ENCODE results near the gene XXYLT1. TPM values are rescaled to one million over a fixed set of nuclear protein-coding genes. Genes with fewer than 3 reads are reported as not detected.

XXYLT1 gene
- polyA plus RNA-seq, 3 donors, result 2.2 to 7.7 (median 4.6) TPM

DNA sequence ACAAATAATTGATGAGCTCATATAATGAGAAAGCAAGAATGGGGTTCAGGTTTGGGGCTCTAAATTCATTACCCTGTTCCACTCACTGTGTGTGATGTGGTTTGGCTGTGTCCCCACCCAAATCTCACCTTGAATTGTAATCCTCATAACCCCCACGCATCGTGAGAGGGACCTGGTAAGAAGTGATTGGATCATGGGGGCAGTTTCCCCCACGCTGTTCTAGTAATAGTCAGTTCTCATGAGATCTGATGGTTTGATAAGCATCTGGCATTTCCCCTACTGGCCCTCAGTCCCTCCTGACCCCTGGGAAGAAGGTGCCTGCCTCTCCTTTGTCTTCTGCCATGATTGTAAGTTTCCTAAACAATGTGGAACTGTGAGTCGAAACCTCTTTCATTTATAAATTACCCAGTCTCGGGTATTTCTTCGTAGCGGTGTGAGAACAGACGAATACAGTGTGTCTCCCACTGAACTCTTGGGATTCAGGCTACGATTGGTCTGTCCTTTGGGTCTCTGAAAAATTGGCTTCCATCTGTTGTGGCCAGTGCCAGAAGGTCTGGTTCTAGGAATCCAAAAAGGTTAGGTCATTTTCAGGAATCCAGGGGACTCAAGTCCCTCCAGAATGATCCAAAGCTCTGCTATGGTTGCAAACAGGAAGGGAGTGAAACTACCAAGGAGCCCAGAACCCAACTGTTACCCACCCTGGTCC is 87.7 kb downstream of the XXYLT1 start:
- H3K27ac ChIP-seq (ENCODE audit: low read depth, low read length), result no peak overlapping the region
- WGBS, 3 donors, result 66 to 84% (median 71%) methylated on average over 9 of the region's 9 CpGs

DNA sequence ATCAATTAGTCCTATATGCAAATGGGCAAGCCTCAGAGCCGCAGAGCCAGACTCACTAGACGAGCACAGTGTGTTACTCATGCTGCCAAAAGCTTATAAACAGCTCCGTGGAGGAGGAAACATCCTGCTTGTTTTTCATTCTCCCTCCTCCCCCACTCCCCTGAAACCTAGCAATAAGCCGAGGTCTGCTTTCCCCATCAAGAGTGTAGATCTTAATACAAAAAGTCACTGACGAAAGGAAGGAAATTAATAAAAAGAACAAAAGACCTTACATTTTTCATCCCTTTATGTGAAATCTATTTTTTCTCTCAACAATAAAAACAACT is 88.5 kb downstream of the XXYLT1 start:
- no peak overlapping the region for H3K27ac ChIP-seq (ENCODE audit: low read depth, low read length)
- 29 to 65% (median 32%) methylated on average over 5 of the region's 5 CpGs for WGBS, 3 donors

DNA sequence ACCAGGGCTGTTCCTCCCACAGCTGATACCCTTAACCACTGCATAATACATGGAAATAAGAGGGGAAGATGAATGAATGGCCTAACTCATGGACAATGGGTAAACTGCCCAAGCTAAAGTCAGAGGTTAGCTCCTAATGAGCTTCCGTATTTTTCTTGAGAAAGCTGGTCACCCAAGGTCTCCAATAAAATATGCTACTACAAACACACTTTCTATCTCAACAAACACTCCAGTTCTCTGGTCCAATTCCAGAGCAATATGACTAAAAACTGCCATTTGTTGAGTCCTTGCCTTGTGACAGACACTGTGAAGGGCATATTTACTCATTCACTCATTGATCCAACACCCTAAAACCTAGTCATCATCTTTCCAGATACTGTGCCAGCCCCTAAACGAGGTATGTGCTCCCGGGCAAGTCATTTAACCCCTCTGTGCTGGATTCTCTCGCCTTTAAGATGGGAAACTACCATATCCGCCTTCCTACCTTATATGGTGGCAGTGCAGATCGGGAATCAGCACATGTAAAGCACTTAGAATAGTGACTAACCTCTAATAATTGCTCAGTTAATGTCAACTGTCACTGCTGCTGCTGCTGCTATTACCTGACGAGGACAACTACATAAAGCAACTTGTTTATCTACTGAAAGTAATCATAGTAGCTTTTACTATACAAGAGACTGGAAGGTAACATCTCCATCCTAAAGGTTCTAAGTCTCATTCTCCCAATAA is 89.1 kb downstream of the XXYLT1 start:
- H3K27ac ChIP-seq (ENCODE audit: low read depth, low read length), result no peak overlapping the region
- WGBS, 3 donors, result 80 to 85% (median 82%) methylated on average over 7 of the region's 7 CpGs

DNA sequence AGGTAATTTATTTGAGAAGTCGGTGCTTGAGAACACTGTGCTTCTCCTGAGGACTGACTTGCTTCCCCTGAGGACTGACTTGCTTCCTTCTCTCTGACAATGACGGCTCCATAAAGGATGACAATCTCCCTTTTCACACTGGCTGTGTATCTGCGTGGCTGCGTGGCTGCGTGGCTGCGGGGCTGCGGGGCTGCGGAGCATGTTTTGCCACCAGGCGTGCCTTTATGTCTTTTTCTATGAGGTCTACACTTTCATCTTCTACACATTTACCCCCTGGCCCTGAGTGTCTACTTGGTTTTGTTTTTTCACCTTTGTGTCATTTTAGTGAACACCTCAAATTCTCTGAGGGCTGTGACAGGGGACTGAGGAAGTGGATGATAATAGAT is 89.9 kb downstream of the XXYLT1 start:
- H3K27ac ChIP-seq (ENCODE audit: low read depth, low read length), result no peak overlapping the region
- WGBS, 3 donors, result 88 to 92% (median 89%) methylated on average over 9 of the region's 9 CpGs

DNA sequence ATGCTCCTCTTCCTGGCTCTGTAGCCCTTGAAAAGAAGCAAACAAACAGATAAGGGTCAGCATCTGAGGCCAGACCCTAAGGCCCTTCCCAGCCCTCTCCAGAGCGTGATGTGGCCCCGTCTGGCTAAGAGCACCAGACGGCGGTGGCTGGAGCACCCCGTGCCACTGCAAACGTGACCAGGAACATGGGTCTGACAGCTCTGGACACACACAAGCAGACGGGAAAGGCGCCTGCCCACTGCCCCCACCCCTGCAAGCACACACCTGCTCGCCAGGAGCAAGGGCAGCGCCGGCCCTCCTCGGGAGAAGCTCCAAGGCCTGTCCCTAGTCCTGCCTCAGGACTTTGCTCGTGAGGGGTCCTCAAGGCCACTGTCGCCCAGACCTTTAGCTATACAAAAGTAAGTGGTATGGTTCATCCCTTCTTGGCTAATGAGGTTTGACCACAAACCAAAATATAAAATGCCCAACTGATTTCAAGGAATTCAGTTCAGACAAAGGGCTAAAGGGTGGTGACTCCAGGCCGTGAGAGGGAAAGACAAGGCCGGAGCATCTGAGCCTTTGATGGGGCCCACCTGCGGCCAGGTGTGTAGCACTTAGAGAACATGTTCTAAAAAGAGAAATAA is 90.4 kb downstream of the XXYLT1 start:
- WGBS, 3 donors, result 75 to 82% (median 78%) methylated on average over 17 of the region's 17 CpGs
- H3K27ac ChIP-seq (ENCODE audit: low read depth, low read length), result peak overlapping the region; percentile 24

DNA sequence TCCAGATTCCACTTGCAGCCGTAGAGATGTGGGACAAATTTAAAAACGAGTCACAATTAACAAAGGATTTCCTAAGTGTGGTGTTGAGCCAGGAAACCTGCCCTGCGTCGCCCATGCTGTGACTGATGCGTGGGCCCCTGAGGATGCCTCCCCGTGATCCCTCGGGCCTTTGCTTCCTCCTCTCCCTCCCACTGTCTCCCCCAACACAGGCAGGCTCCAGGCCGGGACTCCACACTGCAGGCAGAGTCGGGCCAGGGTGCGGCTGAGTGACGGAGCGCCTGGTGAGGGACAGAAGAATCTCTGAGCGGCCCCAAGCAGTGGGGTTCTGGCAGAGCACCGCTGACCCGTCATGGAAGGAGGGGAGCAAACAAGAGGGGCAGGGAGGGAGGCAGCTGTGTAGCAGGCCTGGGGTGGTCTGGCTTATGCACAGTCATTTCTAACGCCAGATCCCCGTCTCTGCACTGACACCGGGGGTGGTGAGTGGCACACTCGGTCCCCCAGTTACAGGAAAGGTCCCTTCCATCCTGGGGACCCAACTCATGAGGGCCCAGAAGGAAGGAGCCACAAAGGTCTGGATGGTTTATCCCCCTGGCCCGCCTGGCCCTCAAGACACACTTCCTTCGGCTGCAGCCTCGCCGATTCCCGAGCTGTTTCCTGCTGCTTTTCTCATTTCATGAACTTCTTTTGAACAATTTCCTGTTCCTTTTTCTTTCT is 91.0 kb downstream of the XXYLT1 start:
- 40 to 74% (median 47%) methylated on average over 24 of the region's 24 CpGs for WGBS, 3 donors
- peak overlapping the region; percentile 24 for H3K27ac ChIP-seq (ENCODE audit: low read depth, low read length)

DNA sequence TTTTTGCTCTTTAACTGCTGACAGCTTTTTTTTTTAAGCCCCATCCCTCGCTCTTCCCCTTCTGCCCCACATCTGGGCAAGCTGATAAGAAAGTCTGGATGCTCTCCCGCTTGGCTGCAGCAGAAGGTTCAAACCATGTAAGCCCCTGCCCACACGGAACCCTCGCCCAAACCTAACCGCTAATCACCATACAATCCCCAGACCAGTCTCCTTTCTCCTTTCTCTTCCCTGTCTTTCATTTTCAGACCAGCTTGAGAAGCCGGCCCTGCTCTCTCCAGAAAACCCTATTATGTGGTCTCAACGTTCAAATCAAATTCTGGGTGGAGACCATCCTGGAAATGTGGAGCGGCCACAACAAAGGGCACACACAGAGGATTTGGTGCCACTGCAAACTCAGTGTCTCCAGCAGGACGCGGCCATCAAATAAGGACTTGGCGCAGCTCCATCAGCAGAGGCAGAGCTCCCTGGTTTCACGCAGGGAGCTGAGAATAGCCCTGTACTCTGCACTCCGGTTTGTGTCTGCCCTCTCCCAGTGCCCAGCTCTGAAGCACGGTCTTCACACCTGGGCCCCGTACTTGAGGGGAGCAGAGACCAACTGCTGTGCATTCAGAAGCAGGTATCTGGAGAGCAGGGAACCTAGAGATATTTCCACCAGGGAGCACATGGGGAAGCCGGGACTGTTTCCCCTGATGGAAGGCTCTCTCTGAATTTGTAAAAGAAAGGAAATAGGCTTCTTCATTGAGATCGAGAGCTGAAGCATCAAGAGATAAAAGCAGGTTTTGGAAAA is 92.6 kb downstream of the XXYLT1 start:
- WGBS, 3 donors, result 51 to 81% (median 58%) methylated on average over 17 of the region's 17 CpGs
- no peak overlapping the region for H3K27ac ChIP-seq (ENCODE audit: low read depth, low read length)

DNA sequence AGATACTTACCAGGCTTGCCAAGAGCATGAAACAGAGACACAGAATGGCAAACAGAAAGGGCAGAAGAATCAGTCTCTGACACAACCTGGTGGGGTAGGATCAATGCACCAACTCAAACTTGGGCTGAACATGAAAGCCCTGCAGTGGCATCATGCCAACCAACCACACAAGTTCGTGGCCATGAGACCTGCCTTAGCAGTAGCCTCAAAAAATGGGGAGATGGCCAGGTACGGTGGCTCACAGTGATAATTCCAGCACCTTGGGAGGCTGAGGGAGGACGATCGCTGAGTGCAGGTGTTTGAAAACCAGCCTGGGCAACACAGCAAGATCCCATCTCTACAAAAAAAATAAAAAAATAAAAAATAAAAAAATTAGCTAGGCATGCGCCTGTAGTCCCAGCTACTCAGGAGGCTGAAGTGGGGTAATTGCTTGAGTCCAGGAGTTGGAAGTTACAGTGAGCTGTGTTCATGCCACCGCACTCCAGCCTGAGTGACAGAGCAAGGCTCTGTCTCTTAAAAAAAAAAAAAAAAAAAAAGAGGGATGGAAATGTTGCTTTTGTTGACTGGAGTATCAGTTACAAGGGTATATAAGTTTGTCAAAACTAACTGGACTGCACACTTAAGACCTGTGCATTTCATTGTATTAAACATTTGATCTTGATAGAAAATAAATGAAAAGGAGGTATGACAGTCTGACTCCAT is 93.4 kb downstream of the XXYLT1 start:
- H3K27ac ChIP-seq (ENCODE audit: low read depth, low read length), result no peak overlapping the region
- WGBS, 3 donors, result 92 to 93% (median 93%) methylated on average over 6 of the region's 6 CpGs

DNA sequence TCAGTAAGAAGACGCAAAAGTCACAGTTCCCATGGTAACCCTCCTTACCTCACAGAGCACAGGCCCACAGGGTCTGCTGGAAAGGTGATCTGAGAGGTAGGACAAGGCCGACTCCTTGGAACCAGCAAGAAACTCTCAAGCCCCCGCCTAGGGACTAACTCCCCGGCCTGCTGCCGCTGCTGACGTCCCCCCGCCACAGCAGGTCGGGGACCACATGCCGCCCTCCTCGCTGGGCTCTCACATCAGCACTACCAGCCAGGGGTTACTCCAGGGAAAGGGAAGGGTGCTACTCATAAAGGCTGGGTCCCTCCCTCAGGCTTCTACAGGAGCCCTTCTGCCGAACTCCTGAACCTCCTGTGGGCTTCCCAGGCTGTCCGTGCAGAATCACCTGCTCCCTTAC is 94.2 kb downstream of the XXYLT1 start:
- WGBS, 3 donors, result 97% methylated on average over 12 of the region's 12 CpGs
- H3K27ac ChIP-seq (ENCODE audit: low read depth, low read length), result no peak overlapping the region

DNA sequence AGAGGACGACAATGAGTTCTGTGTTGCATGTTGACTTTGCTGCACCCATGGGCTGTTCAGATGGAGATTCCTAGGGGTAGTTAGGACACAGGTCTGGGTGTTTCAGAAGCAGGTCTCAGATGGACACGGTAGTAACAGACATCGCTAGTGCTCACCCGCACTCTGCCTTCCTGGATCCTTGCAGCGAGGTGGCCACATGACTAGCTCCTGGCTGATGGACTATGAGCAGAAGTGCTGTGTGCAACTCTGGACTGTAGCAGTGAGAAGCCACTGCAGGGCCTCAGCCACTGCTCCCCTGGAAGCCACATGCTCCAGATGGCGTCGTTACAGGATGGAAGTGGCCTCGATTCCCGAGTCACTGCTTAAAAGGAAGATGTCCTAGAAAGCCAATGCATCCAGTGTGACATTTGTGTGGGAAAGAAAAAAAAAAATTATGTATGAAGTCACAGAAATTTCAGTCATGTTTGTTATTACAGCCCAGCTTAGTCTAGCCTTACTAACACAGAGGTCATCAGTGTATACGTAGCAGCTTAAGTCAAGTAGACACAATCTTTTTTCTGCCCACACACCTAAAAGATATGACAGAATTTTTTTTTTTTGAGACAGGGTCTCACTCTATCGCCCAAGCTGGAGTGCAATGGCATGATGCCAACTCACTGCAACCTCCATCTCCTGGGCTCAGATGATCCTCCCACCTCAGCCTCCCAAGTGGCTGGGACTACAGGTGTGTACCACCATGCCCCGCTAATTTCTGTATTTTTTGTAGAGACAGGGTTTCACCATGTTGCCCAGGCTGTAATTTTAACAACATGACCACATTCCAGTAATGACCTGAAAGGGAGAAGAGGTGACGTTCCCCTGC is 95.3 kb downstream of the XXYLT1 start:
- WGBS, 3 donors, result 89 to 97% (median 93%) methylated on average over 13 of the region's 13 CpGs
- H3K27ac ChIP-seq (ENCODE audit: low read depth, low read length), result no peak overlapping the region

DNA sequence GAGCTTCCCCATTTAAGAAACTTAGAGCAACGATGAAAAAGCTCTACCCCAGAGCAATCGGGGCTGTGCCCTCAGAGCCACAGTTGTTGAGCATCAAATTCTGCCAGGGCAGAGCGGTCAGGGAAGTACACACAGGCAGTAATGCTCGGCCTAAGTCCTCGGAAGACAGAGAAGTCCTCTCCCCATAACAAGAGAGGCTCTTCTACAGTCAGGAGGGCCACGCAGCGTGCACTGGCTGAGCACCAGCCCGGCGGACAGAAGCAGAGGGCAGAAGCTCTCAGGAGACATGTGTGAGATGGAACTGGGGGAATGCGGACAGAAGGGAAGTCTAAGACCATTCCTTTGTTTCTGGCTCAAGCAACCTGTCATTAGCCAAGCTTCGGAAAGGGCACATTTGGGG is 95.9 kb downstream of the XXYLT1 start:
- WGBS, 3 donors, result 86 to 98% (median 92%) methylated on average over 11 of the region's 11 CpGs
- no peak overlapping the region for H3K27ac ChIP-seq (ENCODE audit: low read depth, low read length)

DNA sequence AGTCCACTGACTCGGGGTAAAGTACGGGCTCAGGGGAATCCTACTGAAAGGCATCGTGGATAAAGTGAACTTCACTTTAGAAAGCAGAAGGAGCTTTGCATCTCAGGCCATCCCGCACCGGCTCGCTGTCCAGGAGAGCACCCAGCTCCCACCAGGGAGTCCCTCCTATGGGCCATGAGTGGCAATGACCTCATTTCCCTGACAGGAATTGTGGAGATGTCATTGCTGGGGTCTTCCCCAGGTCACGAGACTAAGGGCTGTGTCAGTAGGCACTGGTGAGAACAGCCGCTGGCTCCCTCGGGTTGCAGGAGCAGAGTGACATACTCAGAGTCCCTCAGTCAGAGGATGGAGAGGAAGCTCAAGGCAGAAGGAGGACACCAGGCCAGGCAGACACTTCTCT is 97.3 kb downstream of the XXYLT1 start:
- WGBS, 3 donors, result 82 to 87% (median 84%) methylated on average over 9 of the region's 9 CpGs
- no peak overlapping the region for H3K27ac ChIP-seq (ENCODE audit: low read depth, low read length)

DNA sequence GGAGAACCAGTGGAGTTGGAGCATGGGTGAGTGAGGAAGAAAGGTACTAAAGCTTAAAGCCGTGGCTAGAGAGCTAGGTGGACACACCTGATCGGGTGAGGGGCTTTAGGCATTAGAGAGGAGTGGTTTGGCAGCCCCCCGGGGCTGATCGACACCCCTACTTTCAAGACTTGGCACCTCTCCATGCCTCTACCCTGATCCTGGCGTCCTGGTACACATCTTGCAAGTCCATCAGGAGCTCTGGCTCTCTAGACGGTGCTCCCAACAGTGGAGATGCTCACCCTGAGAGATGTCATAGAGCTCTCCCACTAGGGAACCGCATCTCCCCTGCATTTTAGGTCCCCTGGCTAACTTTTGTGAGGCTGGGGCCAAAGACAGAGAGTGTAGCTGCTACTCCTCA is 98.1 kb downstream of the XXYLT1 start:
- no peak overlapping the region for H3K27ac ChIP-seq (ENCODE audit: low read depth, low read length)
- 87 to 95% (median 90%) methylated on average over 7 of the region's 7 CpGs for WGBS, 3 donors

DNA sequence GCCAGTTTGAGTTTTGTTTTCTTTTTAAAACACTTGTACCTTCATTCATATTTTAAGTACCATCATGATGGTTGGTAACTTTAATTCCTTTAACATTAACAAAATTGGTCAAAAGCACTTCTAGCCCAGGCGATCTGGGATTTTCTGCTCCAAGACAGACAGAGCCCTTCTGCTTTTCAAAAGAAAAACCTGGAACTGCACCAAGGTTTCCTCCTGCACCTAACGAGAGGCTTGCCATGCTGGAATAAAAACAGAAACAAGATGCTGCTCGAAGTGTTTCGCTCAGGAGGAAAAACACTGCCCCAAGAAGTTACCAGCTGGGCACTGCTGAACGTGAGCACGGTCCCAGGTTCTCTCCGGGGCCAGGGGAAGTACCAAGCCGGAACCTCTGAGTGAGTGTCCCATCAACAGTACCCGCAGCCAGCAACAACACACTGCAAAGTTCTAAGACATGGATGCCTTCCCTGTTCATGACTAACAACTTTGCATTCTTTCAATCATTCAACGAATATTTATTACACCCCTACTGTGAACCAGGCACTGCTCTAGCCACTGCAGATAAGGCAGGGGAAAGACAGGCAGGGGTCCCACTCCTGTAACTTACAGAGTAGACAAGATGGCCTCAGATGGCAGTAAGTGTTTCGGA is 98.8 kb downstream of the XXYLT1 start:
- no peak overlapping the region for H3K27ac ChIP-seq (ENCODE audit: low read depth, low read length)

DNA sequence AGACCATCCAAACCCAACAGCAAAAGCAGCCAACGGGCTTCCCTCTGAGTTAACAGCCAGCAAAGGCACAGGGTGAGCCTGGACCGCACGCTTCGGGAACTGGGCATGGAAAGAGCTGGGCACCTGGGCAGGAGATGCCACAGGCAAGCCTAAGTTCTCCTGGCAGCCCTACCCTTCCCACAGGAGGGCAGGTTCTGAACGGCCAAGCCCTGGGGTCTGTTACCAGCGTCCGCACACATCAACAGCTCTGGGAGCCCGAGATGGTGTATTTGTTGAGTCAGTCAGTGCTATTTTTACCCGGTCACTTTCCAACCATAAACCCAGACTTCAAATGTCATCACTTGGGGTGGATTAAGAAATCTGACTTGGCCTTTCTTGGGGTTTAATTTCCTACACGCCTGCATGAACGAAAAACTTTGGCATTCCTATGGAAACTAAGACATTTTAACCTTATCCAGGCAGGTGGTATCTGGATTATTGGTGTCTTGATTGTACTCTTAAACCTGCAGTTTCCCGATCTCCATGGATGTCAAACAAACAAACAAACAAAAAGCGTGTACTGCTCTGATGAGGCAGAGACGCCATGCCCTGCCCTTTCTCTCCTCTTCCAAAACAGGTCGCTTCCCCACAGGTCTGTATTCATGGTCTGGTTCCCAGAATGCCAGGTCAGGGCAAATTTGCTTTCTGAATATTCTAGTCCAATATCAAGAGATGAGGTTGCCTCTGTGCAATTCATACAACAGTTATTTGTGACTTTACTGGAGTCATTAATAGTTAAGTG is 99.7 kb downstream of the XXYLT1 start:
- H3K27ac ChIP-seq (ENCODE audit: low read depth, low read length), result no peak overlapping the region
- 76 to 91% (median 79%) methylated on average over 15 of the region's 15 CpGs for WGBS, 3 donors

More for the DNA sequence above, 98.8 kb downstream of the XXYLT1 start:
- WGBS, 3 donors, result 35 to 74% (median 38%) methylated on average over 11 of the region's 11 CpGs

DNA sequence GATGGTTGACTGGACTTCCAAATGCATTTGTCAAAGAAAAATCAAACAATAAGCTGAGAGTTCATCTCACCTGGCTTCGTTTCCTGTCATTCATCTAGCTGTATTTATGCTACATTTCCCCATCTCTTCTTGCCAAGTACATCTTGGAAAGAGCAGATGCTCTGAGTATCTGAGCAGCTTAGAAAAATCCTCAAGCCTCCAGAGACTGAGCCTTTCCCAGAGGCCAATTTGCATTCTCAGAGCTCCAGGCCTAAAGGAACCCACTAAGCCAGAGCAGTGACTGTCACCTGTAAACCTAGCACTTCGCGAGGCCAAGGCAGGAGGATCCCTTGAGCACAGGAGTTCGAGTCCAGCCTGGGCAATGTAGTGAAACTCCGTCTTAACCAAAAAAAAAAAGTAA is 100.5 kb downstream of the XXYLT1 start:
- no peak overlapping the region for H3K27ac ChIP-seq (ENCODE audit: low read depth, low read length)

More for the DNA sequence above, 100.5 kb downstream of the XXYLT1 start:
- WGBS, 3 donors, result 90 to 93% (median 90%) methylated on average over 5 of the region's 5 CpGs

All from adipose tissue (tissue), 3 donors.